Stomach (tissue), 19 donors: ENCODE data around the gene NEUROD6. TPM values are rescaled to one million over a fixed set of nuclear protein-coding genes. Genes with fewer than 3 reads are reported as not detected.

Source experiments
- DNase-seq, 2 donors: peaks; one replicate each; pipeline versions ENCODE4 v3.0.0 to v3.0.0-alpha.2; 2013 to 2019
- H3K27ac ChIP-seq, 5 donors: fragments of 200-600 bp in 4 of 5; sonication (generic) in 4 of 5; one replicate each; pipeline ENCODE4 v1.5.1; 2013 to 2019; ENCODE audit warnings: mild to moderate bottlenecking in 1 of 5, moderate library complexity in 1 of 5
- H3K27me3 ChIP-seq, 3 donors: fragments of 200-600 bp; sonication (generic); one replicate each; pipeline ENCODE4 v1.5.1; 2017 to 2019; ENCODE audit warnings: mixed run types in 1 of 3
- H3K36me3 ChIP-seq, 4 donors: fragments of 200-600 bp; sonication (generic); 1 replicate in 3 of 4; 2 replicates in 1 of 4; pipeline ENCODE4 v1.5.1; 2016 to 2019
- H3K4me1 ChIP-seq, 4 donors: fragments of 200-600 bp; sonication (generic); one replicate each; pipeline ENCODE4 v1.5.1; 2016 to 2019
- H3K4me3 ChIP-seq, 4 donors: fragments of 200-600 bp; sonication (generic) in 3 of 4; one replicate each; pipeline ENCODE4 v1.5.1; 2016 to 2019; ENCODE audit warnings: mild to moderate bottlenecking in 1 of 4
- H3K9me3 ChIP-seq, 4 donors: fragments of 200-600 bp; sonication (generic); one replicate each; pipeline ENCODE4 v1.5.1; 2016 to 2019
- EP300 ChIP-seq: sonication (generic); formaldehyde crosslinking; IDR thresholded peaks from one replicate; pipeline ENCODE4 v1.6.1; 2017; ENCODE audit warnings: antibody characterized with exemption
- POLR2A ChIP-seq, 4 donors: fragments of 450-650 bp; IDR thresholded peaks; one replicate each; pipeline ENCODE4 v1.6.1; 2016; ENCODE audit warnings: antibody characterized with exemption in 4 of 4, control low read depth in 2 of 4, mild to moderate bottlenecking in 1 of 4, moderate library complexity in 1 of 4
- POLR2AphosphoS5 ChIP-seq, 3 donors: sonication (generic); formaldehyde crosslinking; IDR thresholded peaks; one replicate each; pipeline ENCODE4 v1.6.1; 2016; ENCODE audit warnings: antibody characterized with exemption in 3 of 3
- WGBS, 5 donors: extraction: QIAGEN DNeasy Blood & Tissue Kit in 3 of 5; methylation state at CpG; one replicate each; pipeline versions ENCODE4 v1.1.5 to v1.1.7; 2013 to 2018; 5-methylcytosine and 5-hydroxymethylcytosine counted together
- intact Hi-C: fragments of 100-400 bp; cut with DNase I; formaldehyde crosslinking; loops from one replicate; pipeline ENCODE4 v1.15.1; 2023; ENCODE audit warnings: low total_unique reads
- long read RNA-seq, 10 donors: transcript quantifications; one replicate each; lab custom pipeline, GENCODE V29; 2026
- polyA plus RNA-seq, 3 donors: library from polyadenylated mRNA; stranded (reverse); fragments of 200-250 nt; gene quantifications; one replicate each; pipeline ENCODE4 v1.2.3, GENCODE V29; 2013
- total RNA-seq, 5 donors: library from RNA; depleted of rRNA; stranded (reverse); fragments of >200 nt; gene quantifications; one replicate each; pipeline versions ENCODE4 v1.1.0 to v1.2.3, GENCODE V29; 2014 to 2016
- TF ChIP-seq, protein P1 (sequence below), 7 experiments: fragments of 450-650 bp in 4 of 7; fragments of 200-600 bp in 3 of 7; sonication (generic) in 3 of 7; IDR thresholded peaks; one replicate each; pipeline ENCODE4 v1.5.1; 2016 to 2019; ENCODE audit warnings: antibody characterized with exemption in 7 of 7, control low read depth in 2 of 7, mild to moderate bottlenecking in 1 of 7
- donor health status: healthy with polysubstance abuse.
- donor health status: Bipolar disorder and iron deficiency.
- donor health status: healthy.

The NEUROD6 gene
- total RNA-seq = not detected
- not detected for polyA plus RNA-seq
- long read RNA-seq, donor 1 = 0 reads
- long read RNA-seq, donor 2 = 0 reads
- long read RNA-seq, donor 3 = 0 reads
- long read RNA-seq, donor 4 = 0 reads
- long read RNA-seq, donor 5 = 0 reads
- long read RNA-seq, donor 6 = 0 reads
- long read RNA-seq, donor 7 = 0 reads
- long read RNA-seq, donor 8 = 0 reads
- long read RNA-seq, donor 9, partial matches to known transcripts = 0 of 1 reads
- long read RNA-seq, donor 9, other reads (novel, unspliced or antisense) = 0 of 1 reads
- long read RNA-seq, donor 10 = 0 reads

DNA sequence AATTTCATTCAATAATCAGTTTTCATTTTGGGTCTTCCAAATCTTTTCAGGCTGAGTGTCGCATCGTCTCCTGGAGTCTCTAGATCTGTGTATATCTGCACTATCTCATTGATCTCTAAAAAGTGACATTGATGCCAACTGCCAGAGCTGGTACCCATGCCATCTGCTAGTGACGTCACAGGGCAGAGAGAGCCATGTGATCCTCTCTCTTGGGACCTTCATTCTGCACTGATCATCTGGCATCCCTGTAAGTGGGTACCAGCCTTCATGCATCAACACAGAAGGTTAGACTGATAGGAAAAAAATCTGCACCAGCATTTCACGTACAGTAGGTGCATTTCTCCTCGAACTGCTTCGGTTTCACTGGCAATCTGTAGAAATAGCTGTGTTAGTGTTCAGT, at the start of gene NEUROD6:
Gene NEUROD6 (minus strand): TSS at position 124 of the 400 bp plus-strand sequence. CDS start 1,458 bp downstream, outside the sequence.
- Histone ChIP-seq H3K4me1 (peaks cover 0 to 19% (median 13%) of the 10 kb centered on the region in 4 donors), H3K36me3 (no peaks in the 10 kb centered on the region), H3K27me3 (peaks cover 0 to 28% (median 13%) of the 10 kb centered on the region in 3 donors), H3K27ac (no peak within 1 kb of the TSS), H3K4me3 (no peak within 1 kb of the TSS), H3K9me3 (no peaks in the 10 kb centered on the region)
- peak in 1 of 2 donors; percentile 11 for DNase-seq
- TF ChIP-seq EP300 (no peak), POLR2AphosphoS5 (IDR thresholded peaks at IDR 0.05) (no peak), POLR2A (IDR thresholded peaks at IDR 0.05) (no peak)
- TF ChIP-seq, protein P1, sequence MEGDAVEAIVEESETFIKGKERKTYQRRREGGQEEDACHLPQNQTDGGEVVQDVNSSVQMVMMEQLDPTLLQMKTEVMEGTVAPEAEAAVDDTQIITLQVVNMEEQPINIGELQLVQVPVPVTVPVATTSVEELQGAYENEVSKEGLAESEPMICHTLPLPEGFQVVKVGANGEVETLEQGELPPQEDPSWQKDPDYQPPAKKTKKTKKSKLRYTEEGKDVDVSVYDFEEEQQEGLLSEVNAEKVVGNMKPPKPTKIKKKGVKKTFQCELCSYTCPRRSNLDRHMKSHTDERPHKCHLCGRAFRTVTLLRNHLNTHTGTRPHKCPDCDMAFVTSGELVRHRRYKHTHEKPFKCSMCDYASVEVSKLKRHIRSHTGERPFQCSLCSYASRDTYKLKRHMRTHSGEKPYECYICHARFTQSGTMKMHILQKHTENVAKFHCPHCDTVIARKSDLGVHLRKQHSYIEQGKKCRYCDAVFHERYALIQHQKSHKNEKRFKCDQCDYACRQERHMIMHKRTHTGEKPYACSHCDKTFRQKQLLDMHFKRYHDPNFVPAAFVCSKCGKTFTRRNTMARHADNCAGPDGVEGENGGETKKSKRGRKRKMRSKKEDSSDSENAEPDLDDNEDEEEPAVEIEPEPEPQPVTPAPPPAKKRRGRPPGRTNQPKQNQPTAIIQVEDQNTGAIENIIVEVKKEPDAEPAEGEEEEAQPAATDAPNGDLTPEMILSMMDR (IDR thresholded peaks at IDR 0.05) = no peak
- 58 to 72% (median 65%) methylated on average over 6 of the region's 6 CpGs for WGBS, 5 donors
- intact Hi-C loops = no loop called here

DNA sequence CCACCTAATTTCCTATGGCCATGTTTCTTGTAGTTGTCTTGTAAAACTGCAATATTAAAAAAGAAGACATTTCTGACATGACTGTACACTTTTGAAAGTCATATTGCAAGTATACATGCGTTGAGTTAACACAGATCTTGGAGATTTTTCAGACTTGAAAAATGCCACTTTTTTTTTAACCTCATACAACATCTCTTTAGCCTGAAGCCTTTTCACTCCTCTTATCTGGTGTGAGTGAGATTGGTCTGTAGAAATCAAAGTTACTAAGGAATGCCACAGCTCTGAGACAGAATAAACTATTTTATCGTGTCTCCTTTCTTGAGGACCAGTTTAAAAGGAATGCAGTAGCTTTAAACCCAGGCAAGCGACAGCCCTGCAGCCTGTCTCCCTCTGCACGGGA, 43.9 kb upstream of the NEUROD6 start:
- Histone ChIP-seq H3K36me3 (no peaks in the 10 kb centered on the region), H3K27me3 (no peaks in the 10 kb centered on the region), H3K4me1 (no peaks in the 10 kb centered on the region), H3K27ac (no peak overlapping the region), H3K9me3 (no peaks in the 10 kb centered on the region), H3K4me3 (no peak overlapping the region)
- TF ChIP-seq POLR2A (IDR thresholded peaks at IDR 0.05) (no peak), EP300 (no peak), POLR2AphosphoS5 (IDR thresholded peaks at IDR 0.05) (no peak)
- TF ChIP-seq, protein P1 (IDR thresholded peaks at IDR 0.05) = no peak
- WGBS, 5 donors = 18 to 42% (median 28%) methylated on average over 4 of the region's 4 CpGs
- intact Hi-C loops = no loop called here
- no peak for DNase-seq

DNA sequence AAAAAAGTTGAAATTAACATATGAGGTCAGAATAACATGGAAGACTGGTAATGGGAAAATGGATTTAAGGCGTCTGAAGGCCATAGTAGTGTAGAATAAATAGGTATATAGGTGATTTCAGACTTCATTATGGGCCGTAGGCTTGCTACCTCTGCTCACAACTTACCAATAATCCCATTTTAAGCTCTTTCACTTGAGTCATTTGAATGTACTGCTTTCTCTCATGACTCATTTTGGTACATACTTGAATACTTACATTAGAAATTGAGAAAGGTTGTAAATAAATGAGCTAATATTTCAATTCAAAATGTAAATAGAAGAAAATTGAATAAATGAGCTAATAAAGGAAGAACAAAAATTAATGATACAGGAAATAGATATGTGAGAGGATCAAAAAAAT, 42.2 kb upstream of the NEUROD6 start:
- no peak for DNase-seq
- no peaks in the 10 kb centered on the region for H3K9me3 ChIP-seq

DNA sequence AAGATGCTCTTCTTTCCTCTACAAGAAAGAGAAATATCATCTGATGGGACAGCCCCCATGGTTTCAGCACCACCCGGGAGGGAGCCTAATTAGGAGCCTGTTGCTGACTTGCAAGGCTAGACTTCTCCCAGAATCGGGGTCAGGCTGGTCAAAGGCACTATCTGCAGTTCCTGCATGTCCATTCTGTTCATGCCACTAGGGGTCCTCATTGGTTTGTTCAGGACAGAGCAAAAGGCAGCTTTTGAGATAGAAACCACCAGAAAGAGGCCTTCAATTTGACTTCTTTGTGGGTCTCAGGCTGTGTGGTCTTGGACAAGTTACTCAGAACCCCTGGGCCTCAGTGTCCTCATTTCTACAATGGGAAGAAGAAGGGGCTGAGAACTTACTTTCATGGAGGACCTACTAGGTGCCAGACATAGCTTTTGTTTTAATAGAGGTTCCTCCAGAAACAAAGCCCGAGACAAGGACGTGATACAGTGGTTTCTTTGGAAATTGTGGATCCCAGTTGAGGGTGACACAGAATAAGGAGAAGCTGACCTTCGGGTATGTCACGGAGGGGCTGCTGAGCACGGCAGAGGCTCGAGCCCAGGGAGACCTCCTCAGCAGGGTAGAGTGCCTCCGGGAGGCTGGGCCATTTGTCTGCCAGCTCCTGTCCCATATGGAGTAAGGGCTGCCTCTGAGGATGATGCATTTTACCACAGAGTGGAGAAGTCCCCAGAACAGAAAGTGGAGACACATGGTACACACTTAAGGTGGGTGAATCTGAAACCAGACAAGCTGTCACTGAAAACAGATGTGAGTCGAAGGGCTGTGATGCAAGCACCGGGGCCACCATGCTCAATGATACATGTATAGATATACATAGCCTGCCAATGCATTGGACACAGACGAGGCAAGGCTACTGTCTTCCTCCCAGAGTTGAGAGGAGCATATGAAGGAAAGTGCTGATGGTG, 33.1 kb upstream of the NEUROD6 start:
- Histone ChIP-seq H3K27me3 (peaks cover 0 to 9% (median 0%) of the 10 kb centered on the region in 3 donors), H3K4me3 (no peak overlapping the region), H3K36me3 (no peaks in the 10 kb centered on the region), H3K9me3 (no peaks in the 10 kb centered on the region), H3K27ac (peak overlapping the region in 2 of 5 donors; percentile 47 to 53), H3K4me1 (peaks cover 0 to 24% (median 10%) of the 10 kb centered on the region in 4 donors)
- peak; percentile 43 to 79 for DNase-seq
- intact Hi-C loops = no loop called here
- 65 to 78% (median 76%) methylated on average over 11 to 12 of the region's 12 CpGs for WGBS, 5 donors
- TF ChIP-seq, protein P1 (IDR thresholded peaks at IDR 0.05) = peak in 5 of 7 experiments; percentile 23 to 57 (median 41)
- TF ChIP-seq POLR2AphosphoS5 (IDR thresholded peaks at IDR 0.05) = no peak
- TF ChIP-seq EP300 = no peak

More for the DNA sequence above, 42.2 kb upstream of the NEUROD6 start:
- H3K36me3 ChIP-seq = no peaks in the 10 kb centered on the region
- WGBS, 5 donors = 72 to 91% (median 84%) methylated on average over 2 of the region's 2 CpGs
- no peak overlapping the region for H3K4me3 ChIP-seq
- no peaks in the 10 kb centered on the region for H3K27me3 ChIP-seq
- TF ChIP-seq POLR2A (IDR thresholded peaks at IDR 0.05) (no peak), EP300 (no peak), POLR2AphosphoS5 (IDR thresholded peaks at IDR 0.05) (no peak)
- TF ChIP-seq, protein P1 (IDR thresholded peaks at IDR 0.05) = no peak
- intact Hi-C loops = no loop called here
- no peak overlapping the region for H3K27ac ChIP-seq
- no peaks in the 10 kb centered on the region for H3K4me1 ChIP-seq
